Smooth muscle cell of trachea (primary cell): ENCODE results near the gene MGAT5B. TPM values are rescaled to one million over a fixed set of nuclear protein-coding genes. Genes with fewer than 3 reads are reported as not detected.

Experiments
- total RNA-seq: library from RNA; depleted of rRNA; stranded (reverse); fragments of >200 nt; gene quantifications from 2 replicates; pipeline ENCODE4 v1.2.1, GENCODE V29; 2014

MGAT5B gene
- total RNA-seq = 0.15 and 0.17 TPM in 2 replicates

GRCh38 chr17:76868176-76868668, at the start of gene MGAT5B:
Gene MGAT5B (plus strand): TSS chr17:76868404. CDS start chr17:76869030, 626 bp downstream.

Other genes starting within 250 kb of the MGAT5B start
- not detected in 2 replicates for gene ST6GALNAC1, start 224.6 kb upstream of the MGAT5B start, total RNA-seq
- gene MXRA7, start 157.4 kb upstream of the MGAT5B start, total RNA-seq = 158 and 232 TPM in 2 replicates
- 20.5 and 22.0 TPM in 2 replicates for gene JMJD6, start 141.8 kb upstream of the MGAT5B start, total RNA-seq
- 28.1 and 28.7 TPM in 2 replicates for gene METTL23, start 141.6 kb upstream of the MGAT5B start, total RNA-seq
- 178 and 194 TPM in 2 replicates for gene SRSF2, start 131.1 kb upstream of the MGAT5B start, total RNA-seq
- gene MFSD11, start 130.3 kb upstream of the MGAT5B start, total RNA-seq = 33.2 and 36.7 TPM in 2 replicates